ENCODE data around the gene ZNF217. TPM values are rescaled to one million over a fixed set of nuclear protein-coding genes. Genes with fewer than 3 reads are reported as not detected.

The ZNF217 gene
- total and polyA plus RNA-seq, 9 of the 15 experiments (the other 6 are each of a cell fraction or from before 2014, with no cell fraction given) = 3.0 to 41.8 (median 16.8) TPM

DNA sequence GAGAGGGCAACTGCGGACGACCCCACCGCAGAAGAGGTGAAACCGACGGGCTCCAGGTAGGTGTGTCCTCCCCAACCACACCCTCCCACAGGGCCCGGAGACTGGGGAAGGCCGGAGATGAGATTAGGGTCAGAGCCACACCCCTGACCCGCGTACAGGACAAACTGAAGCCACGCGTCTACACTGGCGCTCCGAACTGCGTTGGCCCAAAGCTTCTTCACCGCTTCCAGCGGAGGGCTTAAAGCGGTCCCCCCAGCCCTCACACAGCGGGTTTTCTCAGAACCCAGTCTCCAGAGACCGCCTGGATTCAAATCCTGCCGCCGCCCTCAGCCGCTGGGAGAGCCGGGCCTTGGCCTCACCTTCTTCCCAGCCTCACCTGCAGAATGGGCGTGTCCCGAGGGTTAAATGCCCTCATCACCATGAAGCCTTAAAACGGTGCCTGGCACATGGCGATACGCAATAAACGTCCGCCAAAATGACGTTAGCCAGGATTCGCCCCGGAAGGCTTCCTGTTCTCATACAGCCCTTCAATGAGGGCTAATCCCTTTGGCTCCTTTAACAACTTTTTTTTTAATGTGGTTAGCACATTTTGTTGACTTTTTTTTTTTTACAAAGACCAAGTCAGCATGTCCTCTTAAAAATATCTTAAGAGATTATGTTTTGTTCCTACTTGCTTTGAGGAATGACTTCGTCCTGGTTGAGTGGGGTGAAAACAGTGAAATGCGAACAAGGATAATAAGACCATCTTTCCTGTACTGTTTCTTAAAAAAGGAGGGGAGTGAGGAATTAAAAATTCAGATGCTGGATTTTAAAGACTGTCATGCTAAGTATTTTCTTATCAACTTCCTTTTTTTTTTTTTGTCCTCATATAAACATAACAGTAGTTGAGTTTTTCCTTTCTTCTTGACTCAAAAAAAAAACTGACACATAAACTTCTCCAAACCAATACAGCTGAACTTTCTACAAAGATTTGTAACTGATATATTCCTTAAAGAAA is 15.1 kb upstream of the ZNF217 start (continued):
- TF ChIP-seq XRCC5 (IDR thresholded peaks at IDR 0.05; ENCODE audit: low read depth, low read length) = no peak

DNA sequence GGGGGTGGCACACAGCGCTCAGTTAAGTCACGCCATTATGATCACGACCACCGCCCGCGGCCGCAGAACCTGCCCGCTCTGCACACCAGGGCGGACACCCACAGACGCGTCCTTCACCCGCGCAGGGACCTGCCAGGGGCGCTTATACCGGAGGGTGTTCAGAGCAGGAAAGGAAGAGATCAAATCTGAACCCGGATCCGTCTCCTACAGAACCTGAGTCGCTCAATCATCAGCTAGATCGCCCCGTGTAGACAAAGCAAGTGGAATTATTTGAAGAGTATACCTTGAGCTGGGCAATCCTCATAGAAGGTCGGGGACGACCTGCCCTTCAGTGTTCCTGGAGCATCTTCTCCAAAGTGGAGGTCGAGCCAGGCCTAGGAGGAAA is 14.4 kb upstream of the ZNF217 start:
- whole genome bisulfite sequencing (ENCODE audit: insufficient coverage, low coverage, missing lambda C conversion rate) = 12% methylated on average over 16 of the region's 23 CpGs
- Histone ChIP-seq H2AFZ (ENCODE audit: low read depth, low read length) (peak overlapping the region; percentile 88), H4K20me1 (replicated peaks; ENCODE audit: control insufficient read depth, insufficient read depth, low read length) (no peaks in the 10 kb centered on the region), H3K36me3 (ENCODE audit: control insufficient read depth, insufficient read depth, low read length) (no peaks in the 10 kb centered on the region), H3K9ac (ENCODE audit: insufficient read depth in 1 of 2, low read depth in 2 of 2, low read length in 2 of 2) (peak overlapping the region; percentile 85 to 94), H3K79me2 (ENCODE audit: control insufficient read depth, insufficient read depth, low read length) (peaks cover 57% of the 10 kb centered on the region), H3K9me3 (replicated peaks; ENCODE audit: control insufficient read depth, insufficient read depth, low read depth, low read length) (no peaks in the 10 kb centered on the region), H3K27me3 (ENCODE audit: control insufficient read depth in 2 of 2, insufficient read depth in 2 of 2, low read length in 2 of 2) (no peaks in the 10 kb centered on the region), H3K4me2 (ENCODE audit: insufficient read depth, low read length) (peak overlapping the region; percentile 87), H3K4me1 (replicated peaks in 1 of 2; ENCODE audit: control insufficient read depth in 2 of 2, insufficient read depth in 2 of 2, low read length in 2 of 2) (peaks cover 21 to 39% of the 10 kb centered on the region in 2 experiments), H3K27ac (ENCODE audit: extremely low read depth, low read depth, low read length) (peak overlapping the region; percentile 91), H3K4me3 (peak overlapping the region; percentile 52), H3K9me1 (ENCODE audit: control insufficient read depth, insufficient read depth, low read length) (no peaks in the 10 kb centered on the region)
- CTCF ChIA-PET (ENCODE audit: low intra/inter-chr PET ratio) = no interaction called here
- in situ Hi-C loops (cut with MboI) (no loop called here), intact Hi-C loops (cut with micrococcal nuclease) (loop anchor here (2.0 to 5.0 kb wide), 5 partner anchors 13 to 309 kb away; no protein-coding TSS in a partner anchor)
- ATAC-seq (peak; percentile 25; the same call in 2 of the 3 replicates), FAIRE-seq (no peak), DNase-seq (ENCODE audit: extremely low read depth in 1 of 4, low spot score in 3 of 4) (no peak)
- POLR2A ChIA-PET = interaction anchor here (0.6 to 3.6 kb wide), 8 partner anchors 9 to 355 kb away, joined by 3 to 19 read pairs (median 4); no protein-coding TSS in a partner anchor
- TSS peak; percentile 66 for BruUV-seq (replicated peaks)
- TF ChIP-seq ZNF57 (CRISPR knock-in tag; IDR thresholded peaks at IDR 0.05) = 0 out of 2 replicates have a peak, but pooled peaks have one; percentile 24
- TF ChIP-seq POLR3G (IDR thresholded peaks at IDR 0.05; ENCODE audit: extremely low read depth, insufficient read length, insufficient replicate concordance) = no peak
- no peak for TF ChIP-seq ZNF76 (CRISPR knock-in tag; IDR thresholded peaks at IDR 0.05; ENCODE audit: borderline replicate concordance)
- TF ChIP-seq, protein P1, sequence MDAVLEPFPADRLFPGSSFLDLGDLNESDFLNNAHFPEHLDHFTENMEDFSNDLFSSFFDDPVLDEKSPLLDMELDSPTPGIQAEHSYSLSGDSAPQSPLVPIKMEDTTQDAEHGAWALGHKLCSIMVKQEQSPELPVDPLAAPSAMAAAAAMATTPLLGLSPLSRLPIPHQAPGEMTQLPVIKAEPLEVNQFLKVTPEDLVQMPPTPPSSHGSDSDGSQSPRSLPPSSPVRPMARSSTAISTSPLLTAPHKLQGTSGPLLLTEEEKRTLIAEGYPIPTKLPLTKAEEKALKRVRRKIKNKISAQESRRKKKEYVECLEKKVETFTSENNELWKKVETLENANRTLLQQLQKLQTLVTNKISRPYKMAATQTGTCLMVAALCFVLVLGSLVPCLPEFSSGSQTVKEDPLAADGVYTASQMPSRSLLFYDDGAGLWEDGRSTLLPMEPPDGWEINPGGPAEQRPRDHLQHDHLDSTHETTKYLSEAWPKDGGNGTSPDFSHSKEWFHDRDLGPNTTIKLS (IDR thresholded peaks at IDR 0.05; ENCODE audit: borderline replicate concordance, low read depth) = no peak
- TF ChIP-seq JUND (IDR thresholded peaks at IDR 0.05; ENCODE audit: borderline replicate concordance, low read depth, low read length) = no peak
- TF ChIP-seq JUND (tag; IDR thresholded peaks at IDR 0.05; ENCODE audit: borderline replicate concordance, low read depth, low read length) = no peak
- TF ChIP-seq MCM7 (IDR thresholded peaks at IDR 0.05) = no peak
- no peak for TF ChIP-seq DACH1 (IDR thresholded peaks at IDR 0.05; ENCODE audit: partially characterized antibody)
- TF ChIP-seq, protein P2, sequence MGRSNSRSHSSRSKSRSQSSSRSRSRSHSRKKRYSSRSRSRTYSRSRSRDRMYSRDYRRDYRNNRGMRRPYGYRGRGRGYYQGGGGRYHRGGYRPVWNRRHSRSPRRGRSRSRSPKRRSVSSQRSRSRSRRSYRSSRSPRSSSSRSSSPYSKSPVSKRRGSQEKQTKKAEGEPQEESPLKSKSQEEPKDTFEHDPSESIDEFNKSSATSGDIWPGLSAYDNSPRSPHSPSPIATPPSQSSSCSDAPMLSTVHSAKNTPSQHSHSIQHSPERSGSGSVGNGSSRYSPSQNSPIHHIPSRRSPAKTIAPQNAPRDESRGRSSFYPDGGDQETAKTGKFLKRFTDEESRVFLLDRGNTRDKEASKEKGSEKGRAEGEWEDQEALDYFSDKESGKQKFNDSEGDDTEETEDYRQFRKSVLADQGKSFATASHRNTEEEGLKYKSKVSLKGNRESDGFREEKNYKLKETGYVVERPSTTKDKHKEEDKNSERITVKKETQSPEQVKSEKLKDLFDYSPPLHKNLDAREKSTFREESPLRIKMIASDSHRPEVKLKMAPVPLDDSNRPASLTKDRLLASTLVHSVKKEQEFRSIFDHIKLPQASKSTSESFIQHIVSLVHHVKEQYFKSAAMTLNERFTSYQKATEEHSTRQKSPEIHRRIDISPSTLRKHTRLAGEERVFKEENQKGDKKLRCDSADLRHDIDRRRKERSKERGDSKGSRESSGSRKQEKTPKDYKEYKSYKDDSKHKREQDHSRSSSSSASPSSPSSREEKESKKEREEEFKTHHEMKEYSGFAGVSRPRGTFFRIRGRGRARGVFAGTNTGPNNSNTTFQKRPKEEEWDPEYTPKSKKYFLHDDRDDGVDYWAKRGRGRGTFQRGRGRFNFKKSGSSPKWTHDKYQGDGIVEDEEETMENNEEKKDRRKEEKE (IDR thresholded peaks at IDR 0.05; ENCODE audit: borderline replicate concordance in 1 of 2, control insufficient read depth in 1 of 2, low read depth in 2 of 2, low read length in 1 of 2) = peak in 1 of 2 experiments; percentile 68; a peak in 1 of 4 replicates
- TF ChIP-seq NBN (IDR thresholded peaks at IDR 0.05; ENCODE audit: low read depth) = 0 out of 2 replicates have a peak, but pooled peaks have one; percentile 29
- peak; percentile 42 for TF ChIP-seq EWSR1 (IDR thresholded peaks at IDR 0.05; ENCODE audit: borderline replicate concordance, low read depth, partially characterized antibody)
- TF ChIP-seq, protein P3, sequence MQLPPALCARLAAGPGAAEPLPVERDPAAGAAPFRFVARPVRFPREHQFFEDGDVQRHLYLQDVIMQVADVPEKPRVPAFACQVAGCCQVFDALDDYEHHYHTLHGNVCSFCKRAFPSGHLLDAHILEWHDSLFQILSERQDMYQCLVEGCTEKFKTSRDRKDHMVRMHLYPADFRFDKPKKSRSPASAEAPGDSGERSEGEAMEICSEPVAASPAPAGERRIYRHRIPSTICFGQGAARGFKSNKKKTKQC (CRISPR knock-in tag; IDR thresholded peaks at IDR 0.05) = no peak
